NCI-H1436 treated with DMSO at 0.1 percent for 48 hours (cell line): ENCODE results near the gene SIGLEC11.
A peak's percentile ranks its signal among the peaks of the same experiment; 100 is the strongest.
"Not testable (repeated sequence)": the region's sequence is repeated elsewhere in the genome, so short reads cannot be mapped to it uniquely, and the experiment has no call there.

Experiments used
- DNase-seq: peaks from one replicate; lab custom pipeline; 2025; lab: John Stamatoyannopoulos, UW

The SIGLEC11 gene

DNA sequence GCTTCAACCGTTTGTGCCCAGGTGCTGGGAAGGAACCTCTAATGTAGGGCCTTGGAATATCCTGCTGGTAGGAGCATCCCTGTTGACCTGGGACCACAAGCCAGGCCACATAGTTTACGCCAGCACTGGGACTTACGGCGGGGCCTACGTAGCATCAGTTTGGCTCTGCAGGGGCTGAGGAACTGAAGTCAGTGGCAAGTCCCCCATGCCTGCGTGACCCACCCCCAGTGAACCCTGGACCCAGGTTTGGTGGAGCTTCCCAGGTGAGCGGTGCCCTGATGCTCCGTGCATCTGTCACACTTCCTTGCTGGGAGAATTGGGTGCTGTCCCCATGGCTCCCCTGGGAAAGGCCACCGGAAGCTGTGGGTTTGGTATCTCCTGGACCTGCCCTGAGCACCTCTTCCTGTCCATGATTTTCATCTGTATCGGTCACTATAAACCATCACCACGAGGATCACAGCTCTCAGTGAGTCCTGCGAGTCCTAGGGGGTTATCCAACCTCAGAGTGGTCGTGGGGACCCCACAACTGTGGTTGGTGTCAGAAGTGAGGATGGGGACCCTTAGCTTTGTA lies 9.9 kb downstream of the SIGLEC11 start:
- DNase-seq: no peak

DNA sequence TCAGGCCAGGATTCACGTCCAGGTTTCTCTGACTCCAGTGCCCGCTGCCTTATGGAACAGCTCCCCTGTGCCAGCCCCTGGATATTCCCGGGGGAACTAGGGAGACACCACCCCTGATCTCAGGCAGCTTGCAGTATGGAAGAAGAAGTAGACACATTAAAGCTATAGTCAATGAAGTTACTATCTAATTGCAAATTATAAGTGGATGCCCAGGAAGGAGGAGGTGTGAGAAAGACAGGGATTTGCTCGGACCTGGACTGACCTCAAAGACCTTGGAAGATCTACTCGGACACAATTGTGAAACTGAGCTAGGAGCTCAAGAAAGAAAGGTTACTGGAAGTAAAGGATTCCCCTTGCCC lies 10.4 kb downstream of the SIGLEC11 start:
- DNase-seq: no peak

DNA sequence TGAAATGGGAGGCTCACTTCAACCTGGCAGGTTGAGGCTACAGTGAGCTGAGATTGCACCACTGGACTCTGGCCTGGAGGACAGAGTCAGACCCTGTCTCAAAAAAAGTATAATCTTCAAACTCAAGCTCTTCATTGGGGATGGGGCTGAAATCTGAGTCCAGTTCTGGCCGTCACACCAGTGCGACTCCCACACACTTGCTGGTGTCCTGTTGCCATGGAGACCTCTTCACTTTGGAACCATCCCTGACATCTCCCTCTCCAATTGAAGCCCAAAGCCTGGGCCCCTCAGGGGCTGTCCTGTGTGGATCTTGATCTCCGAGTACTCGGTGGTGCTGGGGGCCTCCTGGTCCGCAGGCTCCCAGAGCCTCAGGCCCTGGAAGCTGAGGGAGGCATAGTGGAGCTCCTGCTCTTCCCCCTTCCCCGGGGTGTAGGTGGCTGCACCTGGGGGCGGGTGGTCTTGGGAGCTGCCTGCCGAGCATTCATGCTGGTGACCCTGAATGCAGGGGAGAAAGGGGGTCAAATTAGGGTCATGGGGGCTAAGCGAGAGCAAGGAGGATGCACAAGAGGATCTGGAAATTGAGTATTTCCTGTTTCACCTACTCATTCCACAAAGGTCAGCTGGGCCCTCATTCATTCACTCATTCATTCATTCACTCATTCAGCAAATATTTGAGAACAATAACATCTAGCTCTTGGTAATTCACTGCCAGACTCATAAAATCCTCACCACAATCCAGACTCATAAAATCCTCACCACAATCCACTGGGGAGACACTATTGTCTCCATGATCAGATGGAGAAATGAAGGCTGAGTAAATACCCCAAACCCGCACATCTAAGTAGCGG lies 11.0 kb downstream of the SIGLEC11 start:
- no peak for DNase-seq

DNA sequence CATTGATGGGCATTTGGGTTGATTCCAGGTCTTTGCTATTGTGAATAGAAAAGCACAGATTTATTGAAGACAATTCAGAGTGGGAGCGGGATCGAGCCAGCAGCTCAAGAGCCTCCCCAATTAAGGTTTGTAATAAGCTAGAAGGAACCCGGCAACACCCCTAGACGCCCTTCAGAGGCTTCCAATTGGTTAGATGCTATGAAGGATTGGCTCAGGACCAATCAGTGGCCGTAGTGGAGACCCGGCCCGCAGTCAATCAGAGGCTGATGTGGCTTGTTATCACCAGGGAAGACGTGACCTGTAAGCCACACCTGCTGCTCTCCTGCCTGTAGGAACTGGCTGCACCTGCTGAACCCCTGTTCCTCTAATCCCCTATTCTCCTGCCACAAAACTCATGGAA lies 14.6 kb downstream of the SIGLEC11 start:
- DNase-seq: no peak

DNA sequence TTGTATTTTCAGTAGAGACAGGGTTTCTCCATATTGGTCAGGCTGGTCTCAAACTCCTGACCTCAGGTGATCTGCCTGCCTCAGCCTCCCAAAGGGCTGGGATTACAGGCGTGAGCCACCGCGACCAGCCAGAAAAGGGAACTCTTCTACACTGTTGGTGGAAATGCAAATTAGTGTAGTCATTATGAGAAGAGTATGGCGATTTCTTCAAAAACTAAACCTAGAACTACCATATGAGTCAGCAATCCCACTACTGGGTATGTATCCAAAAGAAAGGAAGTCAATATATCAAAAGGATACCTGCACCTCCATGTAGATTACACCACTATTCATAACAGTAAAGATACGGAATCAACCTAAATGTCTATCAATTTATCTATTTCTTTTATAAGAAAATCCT lies 16.4 kb downstream of the SIGLEC11 start:
- DNase-seq: not testable (repeated sequence)

DNA sequence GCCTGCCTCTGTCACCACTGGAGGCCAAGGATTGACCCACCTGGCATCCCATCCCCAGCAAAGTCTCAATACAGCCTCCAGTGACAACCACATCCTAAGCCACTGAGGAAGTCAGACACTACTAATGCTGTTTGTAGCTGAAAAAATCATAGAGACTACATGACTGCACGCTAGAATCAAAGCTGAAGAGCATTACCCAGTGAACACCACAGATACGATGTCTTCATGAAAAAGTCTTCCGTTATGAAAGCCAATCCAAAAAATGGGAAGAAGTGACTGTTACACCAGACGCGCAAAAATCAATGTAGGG lies 20.5 kb downstream of the SIGLEC11 start:
- no peak for DNase-seq

DNA sequence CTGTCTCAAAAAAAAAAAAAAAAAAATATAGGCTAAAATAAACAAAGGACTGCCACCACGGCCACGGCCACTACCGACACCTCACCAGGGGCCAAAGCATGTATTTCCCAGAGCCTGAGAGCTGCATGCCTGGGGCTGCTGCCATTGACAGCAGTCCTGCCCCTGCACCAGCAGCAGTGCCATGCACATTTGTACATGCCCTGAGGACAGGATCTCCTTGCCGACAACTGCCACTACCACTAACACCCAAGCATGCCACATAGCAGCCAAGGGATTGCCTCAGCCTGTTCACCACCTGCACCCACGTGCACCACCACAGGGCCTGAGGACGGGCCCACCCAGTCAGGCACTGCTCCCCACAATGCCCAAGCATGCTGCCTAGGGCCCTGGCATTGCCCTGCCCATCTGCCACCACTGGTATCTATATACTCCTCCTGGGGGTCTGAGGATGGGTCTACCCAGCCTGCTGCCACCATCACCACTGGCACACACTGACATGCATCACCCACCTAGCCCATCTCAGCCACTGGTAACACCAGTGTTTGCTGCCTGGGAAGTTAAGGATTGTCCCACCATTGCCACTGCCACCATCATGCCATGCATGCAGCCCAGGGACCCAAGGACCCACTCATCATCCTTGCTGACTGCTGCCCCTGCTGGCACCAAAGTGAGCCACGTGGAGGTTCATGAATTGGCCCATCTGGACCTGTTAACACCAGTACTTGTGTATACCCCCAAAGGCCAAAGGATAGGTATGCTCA lies 21.1 kb downstream of the SIGLEC11 start:
- no peak for DNase-seq

DNA sequence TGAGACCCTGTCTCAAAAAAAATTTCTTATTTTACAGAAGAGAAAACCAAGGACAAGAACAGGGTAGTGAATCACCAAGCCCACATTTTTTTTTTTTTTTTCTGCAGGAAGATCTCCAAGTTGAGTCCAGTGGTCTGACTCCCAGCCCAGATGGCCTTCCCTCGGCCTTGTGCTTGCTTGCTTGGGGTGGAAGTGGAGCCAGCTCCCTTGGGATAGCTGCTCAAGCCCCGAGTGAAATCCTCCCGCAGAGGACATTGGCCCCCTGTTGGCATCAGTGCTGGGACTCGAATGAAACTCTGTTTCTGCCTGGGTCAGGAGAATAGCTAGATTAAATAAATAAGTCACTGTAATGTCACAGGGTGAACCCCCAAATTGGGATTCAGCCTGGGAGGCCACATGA lies 22.3 kb downstream of the SIGLEC11 start:
- DNase-seq: no peak

DNA sequence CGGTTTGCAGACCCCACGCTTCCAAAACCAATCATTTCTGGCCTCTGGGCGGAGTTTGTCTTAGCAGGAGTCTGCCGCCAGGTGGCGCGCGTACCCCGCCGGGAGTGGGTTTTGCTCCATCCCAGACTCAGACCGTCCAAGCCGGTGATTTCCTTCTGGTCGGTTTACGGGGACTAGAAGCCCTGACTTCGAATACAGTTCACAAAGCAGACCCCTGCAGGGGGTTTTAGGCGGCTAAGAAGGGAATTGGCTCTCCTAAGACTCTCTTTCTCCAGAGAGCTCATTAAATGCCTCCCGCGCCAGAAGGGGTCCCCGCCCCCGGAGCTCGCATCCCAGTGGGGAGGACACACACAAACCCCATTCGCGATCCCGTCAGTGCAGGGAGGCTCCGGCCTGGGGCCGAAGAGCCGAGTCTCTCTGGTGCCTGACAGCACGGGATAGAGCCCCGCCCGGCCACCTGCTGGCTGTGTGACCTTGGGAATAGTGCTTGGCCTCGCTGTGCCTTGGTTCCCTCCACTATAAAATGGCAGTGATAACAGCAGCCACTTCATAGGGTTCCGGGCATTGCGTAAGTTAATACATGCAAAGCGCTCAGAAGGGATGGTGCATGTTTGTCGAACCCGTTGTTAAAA lies 23.1 kb downstream of the SIGLEC11 start:
- no peak for DNase-seq

DNA sequence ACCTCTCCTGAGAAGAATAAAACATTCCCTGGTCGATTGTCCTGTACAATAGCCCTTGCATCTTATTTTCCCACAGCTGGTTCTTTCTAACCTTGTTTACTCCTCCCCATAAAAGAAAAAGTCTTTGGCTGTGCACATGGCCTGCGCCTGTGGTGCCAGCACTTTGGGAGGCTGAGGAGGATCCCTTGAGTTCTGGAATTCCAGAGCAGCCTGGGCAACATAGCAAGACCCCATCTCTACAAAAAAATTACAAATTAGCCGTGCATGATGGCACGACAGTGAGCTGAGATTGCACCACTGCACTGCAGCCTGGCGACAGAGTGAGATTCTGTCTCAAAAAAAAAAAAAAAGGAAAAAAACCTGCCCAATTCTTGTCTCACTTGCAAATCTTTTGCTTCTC lies 24.4 kb downstream of the SIGLEC11 start:
- DNase-seq: no peak

DNA sequence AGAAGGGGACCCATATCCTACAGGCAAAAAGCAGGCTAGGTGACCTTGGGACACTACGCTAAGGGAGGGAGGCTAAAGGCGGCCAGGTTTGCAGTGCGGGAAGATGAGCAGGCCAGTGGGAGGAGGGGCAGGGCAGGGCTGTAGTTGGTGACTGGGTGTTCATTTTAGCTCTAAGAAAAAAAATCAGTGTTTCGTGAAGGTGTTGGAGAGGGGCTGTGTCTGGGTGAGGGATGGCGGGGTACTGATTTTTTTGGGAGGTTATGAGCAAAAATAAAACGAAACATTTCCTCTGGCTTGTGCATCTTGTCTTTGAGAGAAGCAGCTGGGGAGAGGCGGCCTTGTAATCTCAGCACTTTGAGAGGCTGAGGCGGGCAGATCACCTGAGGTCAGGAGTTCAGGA lies 27.3 kb downstream of the SIGLEC11 start:
- DNase-seq: no peak

DNA sequence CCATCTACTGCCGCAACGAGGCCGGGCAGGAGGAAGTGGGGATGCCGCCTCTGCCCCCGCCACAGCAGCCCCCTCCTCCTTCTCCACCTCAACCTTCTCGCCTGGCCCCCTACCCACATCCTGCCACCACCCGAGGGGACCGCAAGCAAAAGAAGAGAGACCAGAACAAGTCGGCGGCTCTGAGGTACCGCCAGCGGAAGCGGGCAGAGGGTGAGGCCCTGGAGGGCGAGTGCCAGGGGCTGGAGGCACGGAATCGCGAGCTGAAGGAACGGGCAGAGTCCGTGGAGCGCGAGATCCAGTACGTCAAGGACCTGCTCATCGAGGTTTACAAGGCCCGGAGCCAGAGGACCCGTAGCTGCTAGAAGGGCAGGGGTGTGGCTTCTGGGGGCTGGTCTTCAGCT lies 28.2 kb downstream of the SIGLEC11 start:
- DNase-seq: no peak

DNA sequence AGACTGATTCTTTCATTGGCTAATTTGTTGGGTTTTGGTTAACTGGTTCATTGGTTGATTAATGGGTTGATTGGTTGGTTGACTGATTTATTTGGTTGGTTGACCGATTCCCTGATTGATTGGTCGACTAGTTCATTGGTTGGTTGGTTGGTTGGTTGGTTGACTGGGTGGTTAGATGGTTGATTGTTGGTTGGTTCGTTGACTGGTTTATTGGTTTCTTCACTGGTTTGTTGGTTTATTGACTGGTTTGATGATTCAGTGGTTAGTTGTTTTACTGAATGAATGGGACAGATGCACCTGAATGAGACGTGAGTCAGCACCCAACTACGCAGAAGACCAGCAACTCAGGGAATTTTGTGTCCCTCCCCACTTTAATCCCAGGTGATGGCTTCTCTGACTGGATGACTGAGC lies 28.9 kb downstream of the SIGLEC11 start:
- no peak for DNase-seq

DNA sequence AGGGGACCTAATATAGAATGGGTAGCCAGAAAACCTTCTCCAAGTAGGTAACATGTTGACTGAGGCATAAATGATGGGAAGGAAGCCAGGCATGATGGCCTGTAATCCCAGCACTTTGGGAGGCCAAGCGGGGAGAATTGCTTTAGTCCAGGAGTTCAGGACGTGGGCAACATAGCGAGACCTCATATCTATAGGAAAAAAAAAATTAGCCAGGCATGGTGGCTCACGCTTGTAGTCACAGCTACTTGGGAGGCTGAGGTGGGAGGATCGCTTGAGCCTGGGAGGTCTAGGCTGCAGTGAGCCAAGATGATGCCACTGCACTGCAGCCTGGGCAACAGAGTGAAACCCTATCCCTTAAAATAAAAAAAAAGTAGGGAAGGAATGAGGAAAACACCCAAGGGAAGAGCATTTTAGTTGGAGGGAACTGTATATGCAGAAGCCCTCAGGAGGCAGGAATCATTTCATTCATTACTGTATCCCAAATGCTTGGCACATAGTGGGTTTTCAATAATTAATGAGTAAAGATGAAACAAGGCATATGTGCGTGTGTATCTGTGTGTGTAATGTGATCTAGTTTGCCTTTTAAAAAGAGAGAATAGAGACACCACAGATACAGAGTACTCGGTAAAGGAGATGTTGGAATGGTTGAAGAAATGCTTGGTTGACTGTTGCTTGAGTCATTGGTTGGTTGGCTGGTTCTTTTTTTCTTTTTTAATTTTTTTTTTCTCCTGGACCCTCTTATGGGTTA lies 29.5 kb downstream of the SIGLEC11 start:
- no peak for DNase-seq

DNA sequence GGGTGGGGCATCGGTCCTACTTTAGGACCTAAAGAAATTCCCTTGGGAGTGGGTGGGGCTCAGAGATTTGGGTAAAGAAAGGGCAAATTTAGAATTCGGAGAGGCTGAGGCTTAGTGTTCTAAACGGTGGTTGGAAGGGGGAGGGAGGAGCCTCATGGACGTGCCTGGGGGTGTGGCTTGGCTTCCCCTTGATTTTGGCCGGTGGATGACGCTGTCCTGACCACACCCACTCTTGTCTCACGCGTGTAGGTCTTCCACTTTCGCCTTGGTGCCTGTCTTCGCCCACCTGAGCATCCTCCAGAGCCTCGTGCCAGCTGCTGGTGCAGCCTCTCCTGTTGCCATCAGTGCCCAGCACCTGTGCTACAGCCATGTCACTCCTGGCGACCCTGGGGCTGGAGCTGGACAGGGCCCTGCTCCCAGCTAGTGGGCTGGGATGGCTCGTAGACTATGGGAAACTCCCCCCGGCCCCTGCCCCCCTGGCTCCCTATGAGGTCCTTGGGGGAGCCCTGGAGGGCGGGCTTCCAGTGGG lies 30.4 kb downstream of the SIGLEC11 start:
- DNase-seq: no peak

DNA sequence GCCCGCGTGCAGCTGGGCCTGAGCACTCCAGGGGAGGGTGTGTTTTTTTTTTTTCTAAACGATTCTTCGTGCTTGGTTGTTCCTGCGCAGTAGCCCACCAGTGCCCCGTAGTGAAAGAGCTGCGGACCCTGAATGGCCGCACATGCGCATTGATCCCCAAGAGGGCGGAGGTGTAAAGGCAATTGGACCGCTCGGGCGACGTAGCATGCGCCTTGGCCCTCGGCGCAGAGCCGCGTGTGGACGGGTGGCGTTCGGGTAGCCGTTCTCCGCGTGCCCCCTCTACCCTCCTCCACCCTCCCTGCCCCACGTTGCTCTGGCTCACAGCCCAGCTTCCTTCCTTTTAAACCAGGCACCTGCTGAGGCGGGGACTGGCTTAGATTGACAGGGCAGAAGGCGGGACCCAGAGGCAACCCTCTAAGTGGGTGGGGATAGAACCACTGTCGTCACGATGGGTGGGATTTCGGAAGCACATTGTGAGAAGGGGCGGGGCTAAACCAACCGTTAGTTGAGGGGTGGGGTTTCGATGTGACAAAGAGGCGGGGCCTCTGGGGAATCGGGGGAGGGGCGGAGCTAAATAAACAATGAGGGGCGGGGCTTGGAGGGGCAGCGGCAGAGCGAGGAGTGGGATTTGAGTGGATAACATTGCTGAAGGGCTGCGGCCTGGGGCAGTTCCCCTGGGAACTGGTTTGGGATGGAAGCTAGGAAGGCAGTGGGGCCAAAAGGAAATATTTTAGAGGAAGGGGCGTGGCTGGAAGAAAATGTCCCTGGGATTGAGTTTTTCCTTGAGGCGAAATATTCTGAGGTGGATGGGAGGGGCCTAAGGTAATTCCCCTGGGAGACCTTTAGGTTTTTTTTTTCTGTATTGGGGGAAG lies 31.1 kb downstream of the SIGLEC11 start:
- DNase-seq: peak; percentile 96

DNA sequence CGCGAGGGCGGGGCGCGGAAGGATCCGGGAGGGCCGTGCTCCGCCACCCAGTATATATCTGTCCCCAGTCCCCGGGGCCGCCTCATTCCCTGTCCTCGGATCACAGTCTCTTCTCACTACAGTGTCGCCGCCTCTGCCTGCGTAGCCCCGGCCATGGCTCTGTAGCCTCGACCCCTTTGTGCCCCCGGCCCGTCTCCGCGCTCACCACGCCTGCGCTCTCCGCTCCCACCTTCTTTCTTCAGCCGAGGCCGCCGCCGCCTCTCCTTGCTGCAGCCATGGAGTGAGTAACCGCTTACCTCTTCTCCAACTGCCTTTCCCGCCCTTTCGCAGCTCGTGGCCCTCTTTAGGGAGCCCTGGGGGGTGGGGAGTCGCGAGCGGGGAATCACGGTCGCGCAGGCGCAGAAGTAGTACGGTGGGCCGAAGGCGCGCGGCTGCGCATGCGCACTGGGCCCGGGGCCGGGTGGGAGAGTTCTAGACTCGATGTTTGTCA lies 31.8 kb downstream of the SIGLEC11 start, which contains the start of the genes ATF5 and NUP62:
Gene ATF5, plus strand, starts transcription at position 85 of the 490 bp plus-strand sequence. CDS start 1,646 bp downstream, outside the sequence.
Gene NUP62, minus strand, starts transcription at position 384 of the 490 bp plus-strand sequence. CDS start 19,697 bp downstream, outside the sequence.
- peak; percentile 82 for DNase-seq

DNA sequence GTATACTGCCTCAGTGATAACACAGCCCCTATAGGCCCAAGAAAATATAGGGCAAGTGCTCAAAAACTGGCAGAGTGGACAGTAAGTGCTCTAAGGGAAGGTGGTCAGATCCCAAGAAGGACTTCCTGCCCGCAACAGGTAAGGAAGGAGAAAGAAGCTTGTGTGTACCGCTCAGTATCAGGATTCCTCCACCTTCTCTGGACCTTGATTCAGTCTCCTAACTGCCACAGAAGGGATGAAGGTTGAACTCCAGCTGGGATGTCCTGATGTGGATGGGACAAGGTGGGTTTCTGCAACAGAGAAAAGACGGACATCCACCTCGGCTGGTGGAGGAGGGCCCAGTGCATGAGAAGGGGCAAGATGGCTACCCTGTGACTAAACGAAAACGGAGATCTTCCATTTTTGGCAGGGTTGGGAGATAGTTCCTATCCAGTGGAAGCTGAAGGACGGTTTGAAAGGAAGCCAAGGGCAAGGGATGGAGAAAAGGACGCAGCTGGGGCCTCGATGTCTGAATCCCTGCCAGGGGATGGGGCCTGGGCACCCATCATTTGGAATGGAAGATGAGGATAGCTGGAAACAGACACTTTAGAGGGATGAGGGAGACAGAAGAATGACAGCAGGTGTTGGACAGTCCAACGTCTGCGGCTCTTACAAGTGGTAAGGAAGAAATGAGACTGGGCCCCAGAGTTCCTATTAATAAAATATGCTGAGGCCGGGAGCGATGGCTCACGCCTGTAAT lies 33.3 kb downstream of the SIGLEC11 start:
- DNase-seq: no peak

DNA sequence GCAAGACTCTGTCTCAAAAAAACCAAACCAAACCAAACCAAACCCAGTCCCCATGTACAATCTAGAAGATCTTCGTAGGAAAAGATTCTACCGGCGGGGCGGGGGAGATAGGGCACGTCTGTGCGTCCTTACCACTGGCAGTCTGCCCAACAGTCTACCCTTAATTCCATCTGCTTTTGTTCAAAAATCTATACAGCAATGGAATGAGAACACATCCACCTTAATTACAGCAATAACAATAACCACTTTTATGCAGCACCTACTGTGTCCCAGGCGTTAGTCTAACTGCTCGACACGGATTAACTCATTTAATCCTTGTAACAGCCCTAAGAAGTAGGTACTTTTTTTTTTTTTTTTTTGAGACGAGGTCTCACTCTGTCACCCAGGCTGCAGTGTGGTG lies 34.5 kb downstream of the SIGLEC11 start:
- DNase-seq: no peak

DNA sequence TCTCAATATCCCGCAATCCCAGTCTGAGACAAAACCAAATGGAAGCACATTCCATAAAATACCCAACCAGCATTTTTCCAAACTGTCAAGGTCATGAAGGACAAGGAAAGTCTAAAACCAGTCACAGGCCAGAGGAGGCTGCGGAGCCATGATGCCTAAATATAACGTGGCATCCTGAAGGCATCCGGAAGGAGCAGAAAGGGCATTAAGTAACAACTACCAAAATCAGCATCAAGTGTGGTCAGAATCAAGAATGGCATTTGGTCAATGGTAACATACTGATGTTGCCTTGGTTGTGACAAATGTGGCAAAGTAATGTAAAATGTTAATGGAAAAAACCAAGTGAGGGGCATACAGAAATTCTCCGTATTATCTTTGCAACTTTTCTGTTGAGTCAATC lies 35.5 kb downstream of the SIGLEC11 start:
- DNase-seq: no peak
